PC-9 (cell line): ENCODE results near the gene SKIDA1.

Experiments used
- EZH2 ChIP-seq: fragments of 200-600 bp; sonication (generic); IDR thresholded peaks from 2 replicates; pipeline ENCODE4 v1.8.0; 2017; ENCODE audit warnings: antibody characterized with exemption, low read depth
- TF ChIP-seq, protein P1 (sequence below): fragments of 200-600 bp; sonication (generic); conservative IDR thresholded peaks from 2 replicates; pipeline ENCODE4 v1.6.1; 2017; ENCODE audit warnings: mixed run types, antibody characterized with exemption, mild to moderate bottlenecking, moderate library complexity

DNA sequence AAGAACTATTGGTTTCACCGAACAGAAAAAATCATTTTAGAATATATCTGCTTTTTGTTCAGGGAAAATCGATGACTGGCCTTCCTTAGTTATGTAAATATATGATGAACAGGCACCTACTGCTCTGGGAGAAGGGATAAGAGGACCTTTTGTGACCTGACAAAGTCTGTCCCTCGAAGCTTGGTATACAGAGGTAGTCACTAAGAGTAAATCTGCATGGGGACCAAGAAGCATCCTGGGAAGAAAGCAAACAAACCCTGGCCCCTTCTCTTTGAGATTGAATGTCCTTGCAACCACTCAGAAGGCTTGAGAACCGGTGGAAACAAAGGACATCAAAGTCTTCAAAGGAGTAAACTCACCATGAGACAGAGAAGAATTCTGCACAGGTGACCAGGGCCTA is 52.3 kb downstream of the SKIDA1 start:
- TF ChIP-seq, protein P1, sequence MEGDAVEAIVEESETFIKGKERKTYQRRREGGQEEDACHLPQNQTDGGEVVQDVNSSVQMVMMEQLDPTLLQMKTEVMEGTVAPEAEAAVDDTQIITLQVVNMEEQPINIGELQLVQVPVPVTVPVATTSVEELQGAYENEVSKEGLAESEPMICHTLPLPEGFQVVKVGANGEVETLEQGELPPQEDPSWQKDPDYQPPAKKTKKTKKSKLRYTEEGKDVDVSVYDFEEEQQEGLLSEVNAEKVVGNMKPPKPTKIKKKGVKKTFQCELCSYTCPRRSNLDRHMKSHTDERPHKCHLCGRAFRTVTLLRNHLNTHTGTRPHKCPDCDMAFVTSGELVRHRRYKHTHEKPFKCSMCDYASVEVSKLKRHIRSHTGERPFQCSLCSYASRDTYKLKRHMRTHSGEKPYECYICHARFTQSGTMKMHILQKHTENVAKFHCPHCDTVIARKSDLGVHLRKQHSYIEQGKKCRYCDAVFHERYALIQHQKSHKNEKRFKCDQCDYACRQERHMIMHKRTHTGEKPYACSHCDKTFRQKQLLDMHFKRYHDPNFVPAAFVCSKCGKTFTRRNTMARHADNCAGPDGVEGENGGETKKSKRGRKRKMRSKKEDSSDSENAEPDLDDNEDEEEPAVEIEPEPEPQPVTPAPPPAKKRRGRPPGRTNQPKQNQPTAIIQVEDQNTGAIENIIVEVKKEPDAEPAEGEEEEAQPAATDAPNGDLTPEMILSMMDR: no peak
- TF ChIP-seq EZH2: no peak
